A549 (cell line): ENCODE results near the gene NTN5. TPM values are rescaled to one million over a fixed set of nuclear protein-coding genes. Genes with fewer than 3 reads are reported as not detected.
A peak's percentile ranks its signal among the peaks of the same experiment; 100 is the strongest.
"Not testable (repeated sequence)": the region's sequence is repeated elsewhere in the genome, so short reads cannot be mapped to it uniquely, and the experiment has no call there.

Experiments
- ATAC-seq, 2 experiments: fragments of 200-7000 bp in 1 of 2; fragments of >200 bp in 1 of 2; cut with Nextera tagmentation in 1 of 2; cut with Tn5 transposase in 1 of 2; 3 replicates each; pipeline versions ENCODE4 v1.8.0 to v1.9.1; 2018 to 2020; ENCODE audit warnings: mild to moderate bottlenecking in 1 of 2, moderate library complexity in 1 of 2
- CTCF ChIA-PET: fragments of 300-600 bp; sonication (Branson Sonifier 250); formaldehyde crosslinking; extraction: SDS; loops from one replicate; lab custom pipeline; 2021; ENCODE audit warnings: antibody characterized with exemption, inconsistent platforms; lab: Yijun Ruan, JAX
- POLR2A ChIA-PET: fragments of 350-600 bp; formaldehyde crosslinking; extraction: SDS; loops from one replicate; lab custom pipeline; 2021; ENCODE audit warnings: antibody characterized with exemption, inconsistent platforms; lab: Yijun Ruan, JAX
- DNase-seq, 2 experiments: peaks; one replicate each; pipeline versions ENCODE4 v3.0.0 to v3.0.0-alpha.2; 2011 to 2016; ENCODE audit warnings: low read depth in 1 of 2, low spot score in 1 of 2
- FAIRE-seq: peaks from 2 replicates; lab custom pipeline; 2011; peaks lifted over from hg19 to GRCh38; lab: Jason Lieb, UNC
- H3K27ac ChIP-seq, 2 experiments: fragments of >200 bp; sonication (Bioruptor Twin); formaldehyde crosslinking; 3 replicates each; pipeline ENCODE4 v1.5.1; 2016 to 2017
- H3K4me1 ChIP-seq: fragments of >200 bp; sonication (Bioruptor Twin); formaldehyde crosslinking; 3 replicates; pipeline ENCODE4 v1.6.1; 2016
- H3K4me2 ChIP-seq: fragments of >200 bp; sonication (Bioruptor Twin); formaldehyde crosslinking; 3 replicates; pipeline ENCODE4 v1.6.1; 2016
- H3K4me3 ChIP-seq: fragments of >200 bp; sonication (Bioruptor Twin); formaldehyde crosslinking; 3 replicates; pipeline ENCODE4 v1.5.1; 2016
- H3K9me3 ChIP-seq: fragments of >200 bp; sonication (Bioruptor Twin); formaldehyde crosslinking; 3 replicates; pipeline ENCODE4 v1.6.1; 2016
- CBX2 ChIP-seq: fragments of 200-600 bp; sonication (generic); IDR thresholded peaks from 2 replicates; pipeline ENCODE4 v1.6.1; 2016; ENCODE audit warnings: low read depth, mild to moderate bottlenecking, borderline replicate concordance
- CBX8 ChIP-seq: fragments of 200-600 bp; sonication (generic); IDR thresholded peaks from 2 replicates; pipeline ENCODE4 v1.6.1; 2016
- E2F6 ChIP-seq: IDR thresholded peaks from 2 replicates; pipeline ENCODE4 v1.6.1; 2012; ENCODE audit warnings: low read depth, borderline replicate concordance
- ELK1 ChIP-seq: fragments of 150-350 bp; IDR thresholded peaks from 2 replicates; pipeline ENCODE4 v1.6.1; 2014; ENCODE audit warnings: low read depth, mild to moderate bottlenecking, low read length
- JUN ChIP-seq, 2 experiments: fragments of >200 bp; sonication (Bioruptor Twin); formaldehyde crosslinking; IDR thresholded peaks; 2 replicates in 1 of 2; 3 replicates in 1 of 2; pipeline ENCODE4 v1.6.1; 2016 to 2017
- JUNB ChIP-seq: fragments of >200 bp; sonication (Bioruptor Twin); formaldehyde crosslinking; IDR thresholded peaks from 2 replicates; pipeline ENCODE4 v1.6.1; 2016
- KDM1A ChIP-seq: fragments of 200-600 bp; sonication (generic); IDR thresholded peaks from 2 replicates; pipeline ENCODE4 v1.6.1; 2016; ENCODE audit warnings: low read depth, mild to moderate bottlenecking
- MAZ ChIP-seq: fragments of 150-350 bp; IDR thresholded peaks from 2 replicates; pipeline ENCODE4 v1.6.1; 2014; ENCODE audit warnings: antibody characterized with exemption, low read depth, low read length, borderline replicate concordance
- NR3C1 ChIP-seq: fragments of >200 bp; sonication (Bioruptor Twin); formaldehyde crosslinking; IDR thresholded peaks from 3 replicates; pipeline ENCODE4 v1.6.1; 2017
- PHF8 ChIP-seq: fragments of 200-600 bp; sonication (generic); IDR thresholded peaks from 2 replicates; pipeline ENCODE4 v1.6.1; 2016; ENCODE audit warnings: low read depth, mild to moderate bottlenecking, antibody characterized with exemption, moderate library complexity, borderline replicate concordance
- RCOR1 ChIP-seq: fragments of 150-350 bp; IDR thresholded peaks from 2 replicates; pipeline ENCODE4 v1.6.1; 2014; ENCODE audit warnings: antibody characterized with exemption, low read length, low read depth
- REST ChIP-seq: fragments of 200-600 bp; sonication (generic); IDR thresholded peaks from 2 replicates; pipeline ENCODE4 v1.6.1; 2016; ENCODE audit warnings: antibody characterized with exemption, mild to moderate bottlenecking, moderate library complexity
- RFX5 ChIP-seq: fragments of 450-650 bp; IDR thresholded peaks from 2 replicates; pipeline ENCODE4 v1.7.1; 2014; ENCODE audit warnings: antibody characterized with exemption, mild to moderate bottlenecking, moderate library complexity
- SMC3 ChIP-seq: fragments of >200 bp; sonication (Bioruptor Twin); formaldehyde crosslinking; IDR thresholded peaks from 3 replicates; pipeline ENCODE4 v1.6.1; 2018; ENCODE audit warnings: inconsistent platforms
- SREBF2 ChIP-seq: fragments of 450-650 bp; IDR thresholded peaks from 2 replicates; pipeline ENCODE4 v1.6.1; 2014; ENCODE audit warnings: mild to moderate bottlenecking, moderate library complexity
- TP53 ChIP-seq: fragments of 250-450 bp; sonication (Bioruptor Pico); IDR thresholded peaks from 2 replicates; pipeline ENCODE4 v1.5.0; 2021; ENCODE audit warnings: mild to moderate bottlenecking, moderate library complexity
- ZC3H11A ChIP-seq: fragments of 450-650 bp; IDR thresholded peaks from 2 replicates; pipeline ENCODE4 v1.6.1; 2014; ENCODE audit warnings: antibody characterized with exemption, mild to moderate bottlenecking
- ZNF302 ChIP-seq: fragments of 250-450 bp; sonication (Bioruptor Pico); IDR thresholded peaks from 2 replicates; pipeline ENCODE4 v1.9.0; 2021; ENCODE audit warnings: inconsistent platforms, mild to moderate bottlenecking, moderate library complexity
- ZSCAN20 ChIP-seq: fragments of 250-450 bp; sonication (Bioruptor Pico); IDR thresholded peaks from 2 replicates; pipeline ENCODE4 v1.8.0; 2022; ENCODE audit warnings: mild to moderate bottlenecking, moderate library complexity
- WGBS: methylation state at CpG from one replicate; pipeline ENCODE4 v1.1.6; 2017; ENCODE audit errors: missing lambda C conversion rate; 5-methylcytosine and 5-hydroxymethylcytosine counted together
- polyA plus RNA-seq, 4 experiments: library from polyadenylated mRNA; depleted of rRNA in 3 of 4; stranded (reverse); fragments of >200 nt; fragmentation: RNase III in 1 of 4; extraction: RNeasy Plus Mini Kit Qiagen cat#74134 plus additional on column Dnase treatment in 1 of 4; gene quantifications; 2 replicates in 3 of 4; 3 replicates in 1 of 4; pipeline ENCODE4 v1.2.3, GENCODE V29; 2011 to 2017
- TF ChIP-seq, protein P1 (sequence below): IDR thresholded peaks from 2 replicates; pipeline ENCODE4 v1.6.1; 2012

The NTN5 gene
- polyA plus RNA-seq, 2 of the 4 experiments (the other 2 are of a cell fraction), result 0.18 to 0.22 TPM

DNA sequence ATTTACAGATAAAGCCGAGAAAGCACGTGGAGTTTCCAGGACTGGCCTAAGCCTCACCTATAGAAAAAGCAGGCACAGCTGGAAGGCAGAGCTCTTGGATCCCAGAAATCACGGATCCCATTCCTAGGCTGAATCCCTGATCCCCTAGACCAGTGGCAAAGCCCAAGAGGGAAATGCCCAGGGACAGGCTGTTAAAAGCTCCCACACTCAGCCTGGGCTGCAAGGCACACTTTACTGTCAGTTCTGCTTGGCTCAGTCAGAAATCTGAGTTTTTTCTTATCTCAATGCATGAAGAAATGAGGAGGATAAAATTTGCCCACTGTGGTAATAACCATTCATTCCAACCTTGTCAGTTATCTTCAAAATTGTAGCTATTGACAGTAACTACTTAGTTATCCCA lies 15.0 kb upstream of the NTN5 start:
- Histone ChIP-seq H3K4me2 (no peak overlapping the region), H3K27ac (no peak overlapping the region)
- FAIRE-seq, result no peak
- no peak for DNase-seq
- ChIA-PET CTCF (interaction anchor here (0.8 to 14.0 kb wide), 3 partner anchors 12 to 36 kb away, joined by 3 to 151 read pairs (median 5); no protein-coding TSS in a partner anchor), POLR2A (no interaction called here)
- 93% methylated on average over 3 of the region's 3 CpGs for WGBS
- no peak for TF ChIP-seq MAZ
- TF ChIP-seq REST, result no peak
- TF ChIP-seq, all 56 proteins: peak for 0
- Histone ChIP-seq H3K4me1 (peaks cover 14% of the 10 kb centered on the region), H3K4me3 (no peak overlapping the region), H3K9me3 (no peaks in the 10 kb centered on the region)
- ATAC-seq, result no peak

DNA sequence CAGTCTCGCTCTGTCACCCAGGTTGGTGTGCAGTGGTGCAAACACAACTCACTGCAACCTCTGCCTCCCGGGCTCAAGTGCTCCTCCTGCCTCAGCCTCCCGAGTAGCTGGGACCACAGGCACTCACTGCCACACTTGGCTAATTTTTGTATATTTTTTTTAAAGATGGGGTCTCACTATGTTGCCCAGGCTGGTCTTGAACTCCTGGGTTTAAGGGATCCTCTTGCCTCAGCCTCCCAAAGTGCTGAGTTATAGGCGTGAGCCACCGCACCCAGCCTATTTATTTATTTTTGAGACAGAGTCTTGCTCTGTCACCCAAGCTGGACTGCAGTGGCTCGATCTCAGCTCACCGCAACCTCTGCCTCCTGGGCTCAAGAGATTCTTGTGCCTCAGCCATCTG lies 13.8 kb upstream of the NTN5 start:
- H3K4me2 ChIP-seq, H3K9me3 ChIP-seq, DNase-seq, ATAC-seq, H3K27ac ChIP-seq, FAIRE-seq, POLR2A ChIA-PET, H3K4me3 ChIP-seq: not testable (repeated sequence)
- 89% methylated on average over 7 of the region's 7 CpGs for WGBS
- CTCF ChIA-PET, result interaction anchor here (0.8 to 14.0 kb wide), 3 partner anchors 10 to 52 kb away, joined by 3 to 151 read pairs (median 5); no protein-coding TSS in a partner anchor
- H3K4me1 ChIP-seq, result peaks cover 14% of the 10 kb centered on the region

GRCh38 chr19:48686088-48686487 lies 13.3 kb upstream of the NTN5 start:
- H3K4me2 ChIP-seq, result no peak overlapping the region
- 73% methylated on average over 3 of the region's 3 CpGs for WGBS

More at GRCh38 chr19:48686088-48686487, 13.3 kb upstream of the NTN5 start:
- peaks cover 14% of the 10 kb centered on the region for H3K4me1 ChIP-seq
- no peak overlapping the region for H3K27ac ChIP-seq
- DNase-seq (no peak), FAIRE-seq (no peak), ATAC-seq (peak in 1 of 2 experiments; percentile 30; a peak in 1 of 6 replicates)
- TF ChIP-seq KDM1A (no peak), SMC3 (no peak), RCOR1 (no peak), E2F6 (no peak), NR3C1 (no peak), TP53 (no peak), RFX5 (no peak), CBX2 (no peak), ZNF302 (CRISPR knock-in tag) (no peak), ZSCAN20 (CRISPR knock-in tag) (no peak), JUNB (no peak), ELK1 (no peak), JUN (IDR thresholded peaks at IDR 0.05) (no peak), SREBF2 (no peak), ZC3H11A (no peak), CBX8 (no peak), PHF8 (no peak)
- TF ChIP-seq, protein P1, sequence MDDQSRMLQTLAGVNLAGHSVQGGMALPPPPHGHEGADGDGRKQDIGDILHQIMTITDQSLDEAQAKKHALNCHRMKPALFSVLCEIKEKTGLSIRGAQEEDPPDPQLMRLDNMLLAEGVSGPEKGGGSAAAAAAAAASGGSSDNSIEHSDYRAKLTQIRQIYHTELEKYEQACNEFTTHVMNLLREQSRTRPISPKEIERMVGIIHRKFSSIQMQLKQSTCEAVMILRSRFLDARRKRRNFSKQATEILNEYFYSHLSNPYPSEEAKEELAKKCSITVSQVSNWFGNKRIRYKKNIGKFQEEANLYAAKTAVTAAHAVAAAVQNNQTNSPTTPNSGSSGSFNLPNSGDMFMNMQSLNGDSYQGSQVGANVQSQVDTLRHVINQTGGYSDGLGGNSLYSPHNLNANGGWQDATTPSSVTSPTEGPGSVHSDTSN, result no peak
- CTCF ChIA-PET, result interaction anchor here (0.8 to 14.0 kb wide), 3 partner anchors 10 to 53 kb away, joined by 3 to 151 read pairs (median 5); no protein-coding TSS in a partner anchor
- no peaks in the 10 kb centered on the region for H3K9me3 ChIP-seq
- no peak overlapping the region for H3K4me3 ChIP-seq
- POLR2A ChIA-PET, result no interaction called here
